ELR (cell line): ENCODE data around the gene CYP2U1.
"Not testable (repeated sequence)": the region's sequence is repeated elsewhere in the genome, so short reads cannot be mapped to it uniquely, and the experiment has no call there.

Source experiments
- DNase-seq: peaks from one replicate; pipeline ENCODE4 v3.0.0-alpha.2; 2015; ENCODE audit warnings: low read depth

The CYP2U1 gene

DNA sequence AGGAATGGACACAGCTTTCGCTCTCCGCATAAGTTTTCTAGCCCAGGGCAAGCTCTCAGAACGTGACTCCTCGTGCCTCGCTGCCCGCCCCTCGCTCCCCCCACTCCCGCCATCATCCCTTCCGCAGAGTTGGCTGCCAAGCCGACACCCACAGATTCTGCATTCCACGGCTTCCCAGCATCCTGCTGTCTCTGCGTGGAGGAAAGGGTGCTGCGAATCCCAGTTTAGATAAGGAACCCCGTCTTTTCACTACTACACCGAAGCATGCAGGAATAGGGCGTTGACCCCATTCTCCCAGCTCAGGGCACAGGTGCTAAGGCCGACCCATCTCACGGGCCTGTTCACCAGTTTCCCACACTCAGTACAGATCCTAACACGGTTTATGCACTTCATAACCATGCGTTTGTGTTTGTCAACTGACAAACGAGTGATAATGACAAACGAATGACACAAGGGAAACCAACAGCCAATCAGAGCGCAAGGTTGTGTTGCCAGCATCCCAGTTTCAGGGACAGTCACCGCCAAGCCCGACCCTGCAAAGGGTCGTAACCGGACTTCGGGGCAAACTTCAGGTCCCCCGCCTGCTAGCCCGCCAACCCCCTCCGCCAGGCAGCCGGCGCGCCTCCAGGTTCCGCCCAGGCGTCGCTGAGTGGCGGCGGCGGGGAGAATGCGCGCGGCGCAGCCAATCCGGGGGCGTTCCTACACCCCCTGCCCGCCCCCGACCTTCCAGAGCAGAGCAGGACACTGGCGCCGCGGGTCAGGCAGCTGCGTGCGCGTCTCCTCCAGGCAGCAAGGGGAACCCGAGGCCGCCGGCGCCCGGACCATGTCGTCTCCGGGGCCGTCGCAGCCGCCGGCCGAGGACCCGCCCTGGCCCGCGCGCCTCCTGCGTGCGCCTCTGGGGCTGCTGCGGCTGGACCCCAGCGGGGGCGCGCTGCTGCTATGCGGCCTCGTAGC, at the start of gene CYP2U1:
Gene CYP2U1, plus strand, starts transcription at position 729 of the 954 bp plus-strand sequence. Its CDS starts 95 bp downstream, at position 824.
- DNase-seq, result peak; percentile 87

DNA sequence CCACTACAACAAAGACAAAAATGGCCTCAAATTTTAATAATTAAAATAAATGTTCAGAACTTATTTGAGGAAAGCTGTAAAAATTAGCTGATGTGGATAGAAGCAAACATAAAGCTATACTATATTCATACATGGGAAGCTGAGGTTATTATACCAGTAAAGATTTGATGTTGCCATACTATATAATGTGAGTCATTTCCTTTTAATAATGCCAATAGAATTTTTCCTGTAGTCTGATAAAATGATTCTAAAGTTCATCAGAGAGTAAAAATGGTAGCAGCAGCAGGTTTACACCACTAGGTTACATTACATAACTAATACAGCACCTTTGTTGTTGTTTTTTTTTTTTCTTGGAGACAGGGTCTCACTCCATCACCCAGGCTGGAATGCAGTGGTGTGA, 45.5 kb upstream of the CYP2U1 start:
- peak; percentile 29 for DNase-seq

GRCh38 chr4:107888237-107888636, 43.1 kb upstream of the CYP2U1 start:
- peak; percentile 19 for DNase-seq

- DNase-seq, result no peak
These were observed 40.6 kb upstream of the CYP2U1 start for GRCh38 chr4:107890779-107891178.

- no peak for DNase-seq
These were observed 40.0 kb upstream of the CYP2U1 start for GRCh38 chr4:107891299-107891698.

DNA sequence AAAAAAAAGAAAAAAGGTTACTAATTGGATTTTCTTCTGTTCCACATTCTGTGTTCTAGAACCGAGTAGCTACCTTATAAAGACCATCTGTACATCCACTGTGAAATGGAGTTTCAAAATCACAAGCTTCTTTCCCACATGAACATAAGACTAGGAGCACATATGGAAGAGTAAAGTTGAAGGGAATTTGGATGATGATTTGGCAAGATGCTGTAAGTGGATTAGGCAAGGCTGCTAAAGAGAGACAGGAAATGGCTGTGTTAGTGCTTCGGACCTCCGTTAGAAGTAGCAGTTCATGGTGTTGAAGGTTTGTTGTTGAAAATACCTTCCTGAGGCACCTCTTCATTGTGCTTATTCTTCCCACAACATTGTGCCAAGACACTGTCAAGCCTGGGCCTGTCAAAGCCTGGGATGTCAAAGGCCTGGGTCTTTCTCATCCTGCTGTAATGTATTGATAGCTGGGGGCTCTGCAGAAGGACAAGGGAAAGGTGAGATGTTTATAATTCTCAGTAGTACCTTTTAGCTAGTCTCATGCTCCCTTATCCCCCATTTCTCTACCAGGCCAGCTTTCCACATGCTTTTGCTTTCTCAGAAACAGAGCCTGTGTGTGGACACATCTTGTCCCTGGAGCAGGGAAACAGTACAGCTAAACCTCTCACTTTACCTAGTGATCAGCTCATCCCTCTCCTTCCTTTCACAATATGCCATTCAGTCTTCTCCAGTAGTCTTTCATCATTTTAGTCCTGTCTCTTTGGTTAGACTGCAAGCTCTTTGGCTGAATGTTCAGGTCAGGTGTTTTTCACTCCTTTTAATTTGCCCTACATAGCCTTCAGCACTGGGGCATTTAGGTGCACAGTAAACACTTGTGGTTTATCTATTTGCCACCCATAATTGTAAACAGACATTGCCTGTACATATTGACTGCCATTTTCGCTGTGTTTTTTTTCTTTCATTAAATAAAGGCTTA, 37.9 kb upstream of the CYP2U1 start:
- no peak for DNase-seq

GRCh38 chr4:107894138-107894603, 37.2 kb upstream of the CYP2U1 start:
- no peak for DNase-seq

DNA sequence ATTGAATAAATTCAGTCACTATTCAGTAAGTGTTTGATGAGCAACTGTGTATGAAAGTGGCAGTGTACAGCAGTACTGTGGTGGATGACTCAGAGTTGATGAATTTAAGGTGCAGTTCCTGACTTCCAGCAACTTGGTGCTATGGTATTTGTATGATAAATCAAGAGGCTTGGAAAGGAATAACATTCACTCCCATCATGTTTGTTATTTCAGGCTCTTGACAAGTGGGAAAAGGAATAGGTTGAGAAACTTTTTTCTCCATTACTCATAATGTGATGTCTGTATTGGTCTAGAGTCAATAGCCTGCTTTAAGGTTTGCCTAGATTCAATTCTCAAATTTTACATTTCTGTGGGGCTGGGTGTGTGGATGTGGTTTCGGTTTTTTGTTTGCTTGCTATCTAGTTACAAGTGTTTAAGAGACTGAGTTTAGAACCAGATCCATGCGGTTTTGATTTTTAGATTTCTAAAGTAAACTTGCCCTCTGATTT, 35.1 kb upstream of the CYP2U1 start:
- DNase-seq, result peak; percentile 97

DNA sequence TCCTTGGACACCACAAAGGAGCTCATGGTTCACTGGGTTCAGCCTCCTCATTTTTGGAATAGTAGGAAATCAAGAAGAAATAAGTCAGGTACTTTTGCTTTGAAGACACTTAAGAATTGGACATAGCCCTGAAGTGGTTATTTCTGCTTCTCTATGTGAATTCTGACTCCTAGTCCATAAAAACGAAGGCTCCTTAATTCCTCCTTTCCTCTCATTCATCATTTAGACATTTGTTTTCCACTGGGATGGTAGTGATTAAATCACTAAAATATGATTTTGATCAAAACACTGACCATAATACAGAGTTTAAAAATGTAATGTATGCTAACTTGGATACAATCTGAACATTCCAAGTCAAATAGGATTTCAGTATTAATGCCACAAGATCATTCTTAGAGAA, 34.7 kb upstream of the CYP2U1 start:
- DNase-seq, result no peak

- no peak for DNase-seq
These were observed 33.5 kb upstream of the CYP2U1 start for GRCh38 chr4:107897823-107898222.

DNA sequence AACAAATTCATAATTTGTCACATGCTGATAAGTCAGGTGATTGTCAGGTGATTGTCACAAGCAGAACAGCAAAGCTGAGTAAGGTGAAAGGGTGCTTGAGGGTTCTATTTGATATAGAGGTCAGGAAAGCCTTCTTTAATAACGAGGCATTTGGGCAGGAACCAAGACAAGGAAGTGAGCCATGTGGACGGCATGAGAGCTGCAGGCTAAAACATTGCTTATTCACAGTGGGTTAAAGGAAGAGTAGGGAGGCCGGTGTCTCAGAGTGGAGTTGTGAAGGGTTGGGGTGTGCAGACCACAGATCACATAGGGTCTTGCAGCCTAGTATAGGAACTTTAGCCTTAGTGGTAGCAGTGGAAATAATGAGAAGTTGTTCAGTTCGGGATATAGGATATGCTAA, 31.3 kb upstream of the CYP2U1 start:
- peak; percentile 11 for DNase-seq

- no peak for DNase-seq
These were observed 30.8 kb upstream of the CYP2U1 start for GRCh38 chr4:107900508-107900907.

- DNase-seq, result no peak
These were observed 30.0 kb upstream of the CYP2U1 start for GRCh38 chr4:107901213-107901934.

DNA sequence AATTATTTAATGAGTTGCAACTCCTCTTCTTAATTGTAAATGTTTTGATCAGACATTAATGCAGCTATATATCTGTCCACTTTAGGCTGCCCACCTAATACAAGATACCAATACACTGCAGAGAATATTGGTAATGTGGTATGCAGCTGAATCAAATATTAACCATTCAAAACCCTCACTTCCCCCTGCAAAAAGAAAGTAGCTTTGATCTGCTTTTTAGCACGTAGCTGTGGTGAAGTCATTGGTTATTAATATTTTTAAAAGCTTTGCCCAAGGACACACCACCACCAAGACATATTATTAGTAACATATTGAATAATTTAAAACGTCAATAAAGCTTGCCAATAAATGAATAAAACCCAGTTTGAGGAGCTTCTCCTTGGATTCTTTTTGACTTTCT, 28.6 kb upstream of the CYP2U1 start:
- no peak for DNase-seq

DNA sequence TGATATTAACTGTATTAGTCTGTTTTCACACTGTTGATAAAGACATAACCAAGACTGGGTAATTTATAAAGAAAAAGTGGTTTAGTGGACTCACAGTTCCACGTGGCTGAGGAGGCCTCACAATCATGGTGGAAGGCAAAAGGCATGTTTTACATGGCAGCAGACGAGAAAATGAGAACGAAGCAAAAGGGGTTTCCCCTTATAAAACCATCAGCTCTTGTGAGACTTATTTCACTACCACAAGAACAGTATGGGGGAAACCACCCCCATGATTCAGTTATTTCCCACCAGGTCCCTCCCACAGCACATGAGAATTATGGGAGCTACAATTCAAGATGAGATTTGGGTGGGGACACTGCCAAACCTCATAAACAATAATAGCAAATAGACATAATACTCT, 26.3 kb upstream of the CYP2U1 start:
- not testable (repeated sequence) for DNase-seq

GRCh38 chr4:107906458-107907100, 24.8 kb upstream of the CYP2U1 start:
- DNase-seq, result no peak

DNA sequence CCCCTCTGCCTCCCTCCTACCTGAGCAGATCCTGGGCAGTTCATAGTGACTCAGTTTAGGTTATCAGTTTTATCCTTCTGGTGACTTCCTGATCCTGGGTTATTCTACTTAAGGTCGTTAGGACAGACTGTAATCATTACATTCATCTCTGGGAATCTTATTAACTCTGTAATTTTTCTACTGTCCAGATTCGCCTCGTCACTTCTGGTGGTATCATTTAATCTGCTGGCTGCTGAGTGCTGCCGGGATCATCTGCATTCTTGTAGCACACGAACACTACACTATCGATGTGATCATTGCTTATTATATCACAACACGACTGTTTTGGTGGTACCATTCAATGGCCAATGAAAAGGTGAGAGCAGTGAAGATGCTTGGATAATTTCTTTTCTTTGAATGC, 23.0 kb upstream of the CYP2U1 start:
- no peak for DNase-seq

- DNase-seq, result peak; percentile 75
These were observed 18.0 kb upstream of the CYP2U1 start for GRCh38 chr4:107913283-107913899.

- no peak for DNase-seq
These were observed 16.1 kb upstream of the CYP2U1 start for GRCh38 chr4:107915220-107915619.

DNA sequence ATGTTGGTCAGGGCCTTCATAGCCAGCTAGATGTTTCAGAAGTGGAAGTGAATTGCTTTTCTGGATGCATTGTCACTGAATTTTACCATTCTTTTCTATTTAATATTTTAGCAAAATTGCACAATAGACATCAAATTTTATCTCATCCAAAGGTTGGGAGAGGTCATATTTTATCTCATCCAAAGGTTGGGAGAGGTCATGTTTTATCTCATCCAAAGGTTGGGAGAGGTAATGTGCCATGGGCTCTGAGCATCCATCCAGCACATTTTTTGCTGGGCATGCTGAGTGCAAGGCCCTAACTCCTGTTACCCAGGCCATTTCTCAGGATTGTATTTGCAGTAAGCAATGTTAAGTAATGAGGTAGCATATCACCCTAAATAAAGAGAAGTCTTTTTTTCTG, 14.7 kb upstream of the CYP2U1 start:
- DNase-seq, result no peak

GRCh38 chr4:107917500-107917899, 13.8 kb upstream of the CYP2U1 start:
- DNase-seq, result no peak
